Thyroid gland (tissue), 4 donors: ENCODE results near the gene MKI67. TPM values are rescaled to one million over a fixed set of nuclear protein-coding genes. Genes with fewer than 3 reads are reported as not detected.

ENCODE experiments used
- DNase-seq, 2 donors: peaks; one replicate each; pipeline ENCODE4 v3.0.0-alpha.2; 2019
- H3K27ac ChIP-seq, 3 donors: fragments of 200-600 bp; sonication (generic); 1 replicate in 2 of 3; 2 replicates in 1 of 3; pipeline ENCODE4 v1.5.1; 2016 to 2019; ENCODE audit warnings: mild to moderate bottlenecking in 1 of 3, moderate library complexity in 1 of 3
- H3K27me3 ChIP-seq: fragments of 200-600 bp; sonication (generic); one replicate; pipeline ENCODE4 v1.5.1; 2019
- H3K36me3 ChIP-seq, 2 donors: fragments of 200-600 bp; sonication (generic); one replicate each; pipeline ENCODE4 v1.5.1; 2016 to 2019
- H3K4me1 ChIP-seq, 2 donors: fragments of 200-600 bp; sonication (generic); one replicate each; pipeline ENCODE4 v1.5.1; 2017 to 2019
- H3K4me3 ChIP-seq, 3 donors: fragments of 200-600 bp; sonication (generic); replicated peaks in 1 of 3; 1 replicate in 2 of 3; 2 replicates in 1 of 3; pipeline ENCODE4 v1.5.1; 2016; ENCODE audit warnings: mild to moderate bottlenecking in 1 of 3
- H3K9me3 ChIP-seq: fragments of 200-600 bp; sonication (generic); one replicate; pipeline ENCODE4 v1.5.1; 2017
- POLR2A ChIP-seq, 2 donors: fragments of 450-650 bp; IDR thresholded peaks; one replicate each; pipeline ENCODE4 v1.6.1; 2017; ENCODE audit warnings: antibody characterized with exemption in 2 of 2, mild to moderate bottlenecking in 2 of 2, moderate library complexity in 1 of 2
- WGBS, 2 donors: methylation state at CpG; one replicate each; pipeline ENCODE4 v1.1.5; 2017; 5-methylcytosine and 5-hydroxymethylcytosine counted together
- intact Hi-C: fragments of 100-400 bp; cut with DNase I; formaldehyde crosslinking; loops from one replicate; pipeline ENCODE4 v1.15.1; 2023
- total RNA-seq, 4 donors: library from RNA; depleted of rRNA; stranded (reverse); fragments of >200 nt; gene quantifications; one replicate each; pipeline ENCODE4 v1.2.3, GENCODE V29; 2016
- TF ChIP-seq, protein P1 (sequence below), 6 experiments: fragments of 200-600 bp in 3 of 6; fragments of 450-650 bp in 3 of 6; sonication (generic) in 3 of 6; IDR thresholded peaks; one replicate each; pipeline ENCODE4 v1.5.1; 2016 to 2019; ENCODE audit warnings: antibody characterized with exemption in 6 of 6, mild to moderate bottlenecking in 2 of 6, inconsistent platforms in 1 of 6, moderate library complexity in 1 of 6

The MKI67 gene
- total RNA-seq, 4 donors from 2014 or later: 0.24 to 1.9 (median 0.76) TPM

DNA sequence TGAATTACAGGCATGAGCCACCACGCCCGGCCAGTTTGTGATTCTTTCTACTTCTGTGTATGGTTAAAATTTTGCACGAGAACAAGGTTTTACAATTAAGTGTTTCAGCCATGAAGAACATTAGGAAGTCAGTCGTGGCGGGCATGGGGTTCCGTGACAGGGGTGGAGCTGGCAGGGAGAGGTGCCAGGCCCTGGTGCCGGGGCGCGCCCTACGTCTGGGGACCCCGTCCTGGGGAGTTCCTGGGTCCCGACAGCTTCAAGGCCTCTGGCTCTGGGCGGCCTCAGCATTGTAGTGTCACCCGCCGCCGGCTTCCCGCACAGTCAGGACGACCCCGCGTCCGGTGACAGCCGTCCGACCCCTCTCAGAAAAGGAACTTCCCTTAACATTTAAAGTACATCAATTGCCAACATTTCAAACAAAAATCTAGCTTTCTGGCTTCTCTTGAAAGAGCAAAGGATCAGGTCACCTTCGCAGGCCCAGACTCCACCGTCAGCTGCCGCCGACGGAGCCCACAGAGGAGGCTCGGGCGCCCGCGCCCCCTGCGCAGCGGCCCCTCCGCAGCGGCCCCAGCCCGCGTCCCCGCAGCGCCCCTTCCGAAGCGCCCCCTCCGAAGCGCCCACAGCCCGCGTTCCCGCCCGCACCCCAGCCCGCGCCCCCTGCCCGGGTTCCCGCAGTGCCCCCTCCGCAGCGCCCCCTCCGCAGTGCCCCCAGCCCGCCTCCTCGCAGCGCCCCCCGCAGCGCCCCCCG lies 23.2 kb upstream of the MKI67 start:
- Histone ChIP-seq H3K4me3 (no peak overlapping the region), H3K36me3 (no peaks in the 10 kb centered on the region), H3K27ac (no peak overlapping the region), H3K4me1 (peaks cover 0 to 6% of the 10 kb centered on the region in 2 donors), H3K27me3 (no peaks in the 10 kb centered on the region), H3K9me3 (no peaks in the 10 kb centered on the region)
- TF ChIP-seq, protein P1, sequence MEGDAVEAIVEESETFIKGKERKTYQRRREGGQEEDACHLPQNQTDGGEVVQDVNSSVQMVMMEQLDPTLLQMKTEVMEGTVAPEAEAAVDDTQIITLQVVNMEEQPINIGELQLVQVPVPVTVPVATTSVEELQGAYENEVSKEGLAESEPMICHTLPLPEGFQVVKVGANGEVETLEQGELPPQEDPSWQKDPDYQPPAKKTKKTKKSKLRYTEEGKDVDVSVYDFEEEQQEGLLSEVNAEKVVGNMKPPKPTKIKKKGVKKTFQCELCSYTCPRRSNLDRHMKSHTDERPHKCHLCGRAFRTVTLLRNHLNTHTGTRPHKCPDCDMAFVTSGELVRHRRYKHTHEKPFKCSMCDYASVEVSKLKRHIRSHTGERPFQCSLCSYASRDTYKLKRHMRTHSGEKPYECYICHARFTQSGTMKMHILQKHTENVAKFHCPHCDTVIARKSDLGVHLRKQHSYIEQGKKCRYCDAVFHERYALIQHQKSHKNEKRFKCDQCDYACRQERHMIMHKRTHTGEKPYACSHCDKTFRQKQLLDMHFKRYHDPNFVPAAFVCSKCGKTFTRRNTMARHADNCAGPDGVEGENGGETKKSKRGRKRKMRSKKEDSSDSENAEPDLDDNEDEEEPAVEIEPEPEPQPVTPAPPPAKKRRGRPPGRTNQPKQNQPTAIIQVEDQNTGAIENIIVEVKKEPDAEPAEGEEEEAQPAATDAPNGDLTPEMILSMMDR (IDR thresholded peaks at IDR 0.05): no peak
- no peak for TF ChIP-seq POLR2A (IDR thresholded peaks at IDR 0.05)
- DNase-seq: no peak
- intact Hi-C loops: no loop called here
- 49 to 78% methylated on average over 23 to 24 of the region's 61 CpGs for WGBS, 2 donors

DNA sequence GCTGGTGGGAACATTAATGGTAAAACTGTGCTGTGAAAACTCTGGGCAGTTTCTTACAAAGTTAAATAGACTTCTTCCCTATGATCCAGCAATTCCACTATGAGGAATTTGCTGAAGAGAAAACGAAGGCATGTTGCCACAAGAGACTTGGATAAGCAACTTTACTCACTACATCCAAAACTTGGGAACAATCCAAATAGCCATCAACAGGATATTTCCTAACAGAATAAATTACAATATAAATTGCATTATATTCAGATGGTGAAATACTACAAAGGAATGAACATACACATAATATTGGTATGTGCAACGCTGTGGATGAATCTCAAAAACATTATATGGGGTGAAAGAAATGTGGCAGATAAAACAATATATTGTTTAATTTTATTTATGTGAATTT lies 21.4 kb upstream of the MKI67 start:
- Histone ChIP-seq H3K27ac (no peak overlapping the region), H3K4me1 (peaks cover 0 to 6% of the 10 kb centered on the region in 2 donors), H3K4me3 (no peak overlapping the region), H3K27me3 (no peaks in the 10 kb centered on the region), H3K9me3 (no peaks in the 10 kb centered on the region), H3K36me3 (no peaks in the 10 kb centered on the region)
- 55 to 68% methylated on average over 2 of the region's 2 CpGs for WGBS, 2 donors
- TF ChIP-seq POLR2A (IDR thresholded peaks at IDR 0.05): no peak
- TF ChIP-seq, protein P1 (IDR thresholded peaks at IDR 0.05): no peak
- intact Hi-C loops: no loop called here
- DNase-seq: no peak

DNA sequence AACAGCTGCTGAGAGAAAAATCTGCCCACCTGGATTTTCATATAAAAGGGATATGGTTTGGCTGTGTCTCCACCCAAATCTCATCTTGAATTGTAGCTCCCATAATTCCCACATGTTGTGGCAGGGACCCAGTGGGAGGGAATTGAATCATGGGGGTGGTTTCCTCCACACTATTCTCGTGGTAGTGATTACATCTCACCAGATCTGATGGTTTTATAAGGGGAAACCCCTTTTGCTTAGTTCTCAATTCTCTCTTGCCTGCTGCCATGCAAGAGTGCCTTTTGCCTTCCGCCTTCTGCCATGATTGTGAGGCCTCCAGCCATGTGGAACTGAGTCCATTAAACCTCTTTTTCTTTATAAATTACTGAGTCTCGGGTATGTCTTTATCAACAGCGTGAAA lies 20.8 kb upstream of the MKI67 start:
- no peak overlapping the region for H3K27ac ChIP-seq
- no peak for DNase-seq
- H3K9me3 ChIP-seq: no peaks in the 10 kb centered on the region
- 34 to 50% methylated on average over 4 of the region's 4 CpGs for WGBS, 2 donors
- TF ChIP-seq, protein P1 (IDR thresholded peaks at IDR 0.05): no peak
- no peak for TF ChIP-seq POLR2A (IDR thresholded peaks at IDR 0.05)
- H3K4me3 ChIP-seq: no peak overlapping the region
- peaks cover 0 to 6% of the 10 kb centered on the region in 2 donors for H3K4me1 ChIP-seq
- H3K36me3 ChIP-seq: no peaks in the 10 kb centered on the region
- intact Hi-C loops: no loop called here
- no peaks in the 10 kb centered on the region for H3K27me3 ChIP-seq

DNA sequence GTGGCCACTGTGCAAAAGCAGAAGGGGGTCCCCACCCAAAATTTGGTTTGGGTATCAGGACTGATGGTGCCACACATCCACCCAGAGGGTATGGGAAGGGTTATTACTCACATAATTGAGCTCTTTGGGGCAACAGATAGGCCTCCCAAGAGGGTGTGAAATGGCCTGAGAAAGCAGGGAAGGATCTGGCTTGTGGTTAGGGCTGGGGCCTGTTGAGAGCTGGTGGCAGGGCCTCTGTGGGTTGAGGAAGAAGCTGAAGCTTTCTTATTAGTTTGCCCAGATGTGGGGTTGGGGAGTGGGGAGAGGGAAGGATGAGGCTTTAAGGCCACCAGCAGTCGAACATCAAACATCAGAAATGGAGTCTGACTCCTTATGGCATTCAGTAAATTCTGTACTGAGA lies 18.3 kb upstream of the MKI67 start:
- Histone ChIP-seq H3K4me3 (no peak overlapping the region), H3K9me3 (no peaks in the 10 kb centered on the region)
- 76% methylated on average over 1 of the region's 1 CpG for WGBS, 2 donors

DNA sequence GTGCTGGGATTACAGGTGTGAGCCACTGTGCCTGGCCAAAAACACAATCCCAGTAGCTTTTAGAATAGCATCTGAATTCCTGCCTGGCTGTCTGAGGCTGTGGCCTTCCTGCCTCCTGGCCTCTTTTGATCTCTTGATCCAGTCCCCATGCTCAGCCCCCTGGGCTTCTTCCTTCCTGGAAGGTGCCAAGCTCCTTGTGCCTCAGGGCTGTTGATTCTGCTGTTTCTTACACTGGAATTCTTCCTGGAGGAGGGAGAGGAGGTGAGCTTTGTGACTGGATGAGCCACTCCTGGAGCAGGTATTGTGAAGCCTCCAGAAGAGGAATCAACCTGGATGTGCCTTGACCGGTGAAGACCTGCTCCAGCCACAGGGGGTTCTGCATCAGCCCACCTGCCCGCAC lies 17.3 kb upstream of the MKI67 start:
- Histone ChIP-seq H3K27ac (no peak overlapping the region), H3K4me1 (no peaks in the 10 kb centered on the region)

More for the DNA sequence above, 18.3 kb upstream of the MKI67 start:
- no peaks in the 10 kb centered on the region for H3K4me1 ChIP-seq
- no peak overlapping the region for H3K27ac ChIP-seq
- no peak for TF ChIP-seq POLR2A (IDR thresholded peaks at IDR 0.05)
- TF ChIP-seq, protein P1 (IDR thresholded peaks at IDR 0.05): no peak
- H3K27me3 ChIP-seq: no peaks in the 10 kb centered on the region
- no peaks in the 10 kb centered on the region for H3K36me3 ChIP-seq
- intact Hi-C loops: no loop called here
- no peak for DNase-seq

More for the DNA sequence above, 17.3 kb upstream of the MKI67 start:
- WGBS, 2 donors: 95 to 96% methylated on average over 2 of the region's 2 CpGs
- no peak for DNase-seq
- H3K9me3 ChIP-seq: no peaks in the 10 kb centered on the region
- no peaks in the 10 kb centered on the region for H3K27me3 ChIP-seq
- TF ChIP-seq, protein P1 (IDR thresholded peaks at IDR 0.05): no peak
- TF ChIP-seq POLR2A (IDR thresholded peaks at IDR 0.05): no peak
- no peak overlapping the region for H3K4me3 ChIP-seq
- intact Hi-C loops: no loop called here
- no peaks in the 10 kb centered on the region for H3K36me3 ChIP-seq
